Stimulated activated CD4-positive, alpha-beta T cell treated with anti-CD3 and anti-CD28 coated beads, Interleukin-4, amount 100 ng/mL, for 48 hours (primary cell): ENCODE measurements around the gene NPPC.
A peak's percentile ranks its signal among the peaks of the same experiment; 100 is the strongest.
"Not testable (repeated sequence)": the region's sequence is repeated elsewhere in the genome, so short reads cannot be mapped to it uniquely, and the experiment has no call there.

Source experiments
- DNase-seq, 2 donors: peaks; one replicate each; pipeline ENCODE4 v3.0.0-alpha.2; 2020; ENCODE audit warnings: low read depth in 2 of 2

NPPC gene, protein sequence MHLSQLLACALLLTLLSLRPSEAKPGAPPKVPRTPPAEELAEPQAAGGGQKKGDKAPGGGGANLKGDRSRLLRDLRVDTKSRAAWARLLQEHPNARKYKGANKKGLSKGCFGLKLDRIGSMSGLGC

DNA sequence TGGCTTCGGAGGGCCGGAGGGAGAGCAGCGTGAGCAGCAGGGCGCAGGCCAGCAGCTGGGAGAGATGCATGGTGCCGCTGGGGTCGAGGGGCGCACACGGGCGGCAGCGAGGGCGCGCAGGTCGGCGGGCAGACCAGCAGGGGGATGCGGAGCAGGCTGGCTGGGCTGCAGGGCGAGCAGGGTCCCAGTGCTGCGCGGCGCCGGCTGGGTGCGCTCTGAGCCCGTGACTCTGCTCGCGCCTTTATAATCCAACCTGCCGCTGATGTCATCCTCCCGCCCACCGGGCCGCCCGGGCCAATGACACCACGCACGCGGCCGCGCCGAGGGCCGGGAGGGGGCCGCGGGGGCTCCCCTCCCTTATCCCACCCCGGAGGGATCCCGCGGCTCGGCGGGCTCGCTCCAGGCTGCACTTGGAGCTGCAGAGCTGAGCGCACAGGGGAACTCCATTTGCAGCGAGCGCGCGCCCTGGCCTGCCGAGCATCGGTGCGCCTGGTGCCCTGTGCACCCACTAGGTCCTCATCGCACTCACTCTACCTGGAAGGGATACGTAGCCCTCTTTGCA, at the start of gene NPPC:
Gene NPPC (minus strand): TSS at position 217 of the 562 bp plus-strand sequence. CDS start 147 bp downstream, at position 70.
- DNase-seq, result peak; percentile 60 to 73

DNA sequence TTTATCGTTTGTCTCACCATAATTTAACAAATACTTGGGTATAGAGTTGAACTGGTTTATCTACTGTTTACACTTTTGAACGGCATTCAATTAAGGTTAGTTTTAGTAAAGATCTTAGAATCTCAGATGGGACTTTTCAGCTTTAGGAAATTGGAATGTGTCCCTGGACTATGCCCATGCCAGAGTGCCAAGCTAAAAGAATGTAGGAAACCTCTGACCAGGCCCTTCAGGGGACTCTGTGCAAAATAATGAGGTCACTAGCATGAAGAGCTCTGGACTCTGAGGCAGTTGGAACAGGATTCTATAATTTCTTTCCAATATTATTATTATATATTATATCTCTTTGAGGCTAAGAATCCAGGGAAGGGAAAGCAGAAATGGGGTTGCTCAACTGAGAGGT, 48.8 kb upstream of the NPPC start:
- no peak for DNase-seq

DNA sequence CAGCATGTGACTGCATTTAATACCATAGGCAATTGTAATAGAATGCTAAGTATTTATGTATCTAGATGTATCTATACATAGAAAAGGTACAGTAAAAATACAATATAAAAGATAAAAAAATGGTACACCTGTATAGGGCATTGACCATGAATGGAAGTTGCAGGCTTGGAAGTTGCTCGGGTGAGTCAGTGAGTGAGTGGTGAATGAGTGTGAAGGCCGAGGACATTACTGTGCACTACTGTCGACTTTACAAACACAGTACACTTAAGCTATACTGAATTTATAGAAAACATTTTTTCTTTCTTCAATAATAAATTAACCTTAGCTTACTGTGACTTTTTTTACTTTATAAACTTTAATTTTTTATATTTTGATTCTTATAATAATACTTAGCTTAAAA, 44.3 kb upstream of the NPPC start:
- DNase-seq, result no peak

DNA sequence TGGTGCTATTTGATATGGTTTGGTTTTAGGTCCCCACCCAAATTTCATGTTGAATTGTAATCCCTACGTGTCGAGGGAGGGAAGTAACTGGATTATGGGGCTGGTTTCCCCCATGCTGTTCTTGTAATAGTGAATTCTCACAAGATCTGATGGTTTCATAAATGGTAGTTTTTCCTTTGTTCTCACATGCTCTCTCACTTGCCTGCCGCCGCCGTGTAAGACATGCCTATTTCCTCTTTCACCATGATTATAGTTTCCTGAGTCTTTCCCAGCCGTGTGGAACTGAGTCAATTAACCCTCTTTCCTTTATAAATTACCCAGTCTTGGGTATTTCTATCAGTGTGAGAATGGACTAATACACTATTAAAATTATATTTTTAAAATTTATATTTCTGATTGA, 42.6 kb upstream of the NPPC start:
- DNase-seq, result no peak

DNA sequence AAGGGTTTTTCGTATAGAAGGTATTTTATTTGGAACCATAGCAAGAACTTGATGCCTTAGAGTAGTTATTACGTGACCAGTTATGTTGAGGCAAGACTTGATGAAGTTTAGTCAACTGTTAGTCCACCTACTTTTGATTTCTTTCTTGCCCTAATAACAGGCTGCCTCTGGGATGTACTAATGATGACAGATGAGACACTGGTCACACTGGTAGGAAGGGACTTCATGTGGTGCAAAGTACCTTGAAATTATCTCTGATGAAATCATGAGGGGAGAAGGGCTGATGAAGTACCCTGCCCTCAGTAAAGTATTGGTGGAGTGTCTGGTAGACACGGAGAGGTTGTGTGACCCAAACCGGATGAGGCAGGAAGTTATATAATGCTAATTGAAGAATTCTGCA, 40.7 kb upstream of the NPPC start:
- no peak for DNase-seq

DNA sequence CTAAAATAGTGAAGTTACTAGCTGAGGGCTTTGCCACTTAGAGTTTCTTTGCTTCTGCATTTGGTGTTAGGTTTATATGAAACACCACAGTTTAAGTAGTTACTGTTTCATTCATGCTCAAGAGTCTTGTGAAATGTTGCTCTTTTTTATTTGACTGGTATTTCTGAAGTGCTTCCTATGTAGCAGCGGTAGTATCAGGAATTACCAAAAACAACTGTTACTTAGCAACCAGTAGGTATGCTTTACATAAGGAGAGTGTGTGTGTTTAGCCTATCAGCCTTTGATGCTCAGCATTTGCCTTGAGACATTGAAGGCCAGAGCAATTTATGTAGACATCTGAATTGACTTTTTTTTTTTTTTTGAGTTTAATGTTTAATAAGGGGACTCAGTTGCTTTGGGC, 38.9 kb upstream of the NPPC start:
- no peak for DNase-seq

DNA sequence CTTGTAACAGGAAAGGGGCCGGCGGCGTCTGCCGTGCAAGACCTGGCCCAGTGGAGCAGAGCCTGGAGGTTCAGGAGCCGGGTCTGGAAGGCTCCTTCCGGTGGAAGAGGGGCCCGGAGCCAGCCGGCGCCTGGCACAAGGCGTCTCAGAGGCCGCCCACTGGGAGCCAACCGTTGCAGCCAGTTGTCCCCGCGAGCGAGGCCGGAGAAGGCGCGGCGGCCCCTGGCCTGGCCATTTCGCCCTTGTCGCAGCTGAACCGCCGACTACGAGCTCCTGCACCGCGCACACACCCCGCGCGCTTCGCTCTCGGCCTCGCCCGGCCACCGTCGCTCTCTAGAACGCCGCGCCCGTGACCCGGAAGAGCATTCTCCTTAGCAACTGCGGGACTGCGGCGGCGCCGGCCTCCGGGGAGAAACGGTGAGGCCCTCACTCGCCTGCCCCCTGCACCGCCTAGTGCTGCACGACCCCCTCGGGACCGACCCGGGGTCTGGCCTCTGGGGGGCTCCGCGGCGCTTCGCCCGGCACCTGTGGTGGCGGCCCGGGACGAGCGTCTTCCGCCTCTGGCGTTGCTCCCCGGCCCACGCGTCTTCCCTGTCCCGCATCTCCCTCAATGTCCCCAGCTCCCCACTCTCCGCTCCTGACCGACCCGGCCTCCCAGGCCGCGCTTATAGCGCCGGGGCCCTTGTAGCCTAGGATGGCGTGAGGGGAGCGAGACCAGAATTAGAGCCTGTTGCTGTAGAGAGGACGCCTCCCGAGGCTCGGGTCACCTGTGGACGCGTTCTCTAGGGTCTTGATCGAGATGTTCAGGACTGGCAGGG, 35.4 kb upstream of the NPPC start, which contains the start of gene DIS3L2:
Gene DIS3L2 (plus strand): TSS at position 365 of the 818 bp plus-strand sequence. CDS start 53,215 bp downstream, outside the sequence.
- peak; percentile 70 to 72 for DNase-seq

DNA sequence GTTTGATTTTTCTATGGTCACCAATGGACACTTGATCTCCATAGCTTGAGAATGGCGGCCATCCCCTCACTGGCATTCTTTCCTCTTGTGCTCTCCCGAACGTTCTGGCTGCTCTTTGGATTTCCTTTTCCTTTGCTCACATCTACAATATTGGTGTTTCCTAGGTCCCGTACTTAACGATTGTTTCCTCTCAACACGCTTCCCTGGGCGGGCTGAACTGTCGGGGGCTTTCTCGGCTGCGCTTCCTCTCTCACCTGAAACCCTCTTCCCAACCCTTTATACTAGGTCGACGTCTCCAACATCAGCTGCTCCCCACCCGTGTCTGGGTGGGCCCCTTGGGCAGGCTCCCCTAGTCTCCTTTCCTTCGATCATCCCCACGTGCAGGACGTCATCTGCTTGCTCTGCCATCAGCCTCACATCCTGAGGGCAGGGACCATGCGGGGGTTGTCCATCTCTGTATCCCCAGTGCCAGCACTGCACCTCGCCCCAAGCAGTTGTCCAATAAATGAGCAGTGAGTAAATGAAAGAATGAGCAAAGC, 34.7 kb upstream of the NPPC start:
- no peak for DNase-seq

DNA sequence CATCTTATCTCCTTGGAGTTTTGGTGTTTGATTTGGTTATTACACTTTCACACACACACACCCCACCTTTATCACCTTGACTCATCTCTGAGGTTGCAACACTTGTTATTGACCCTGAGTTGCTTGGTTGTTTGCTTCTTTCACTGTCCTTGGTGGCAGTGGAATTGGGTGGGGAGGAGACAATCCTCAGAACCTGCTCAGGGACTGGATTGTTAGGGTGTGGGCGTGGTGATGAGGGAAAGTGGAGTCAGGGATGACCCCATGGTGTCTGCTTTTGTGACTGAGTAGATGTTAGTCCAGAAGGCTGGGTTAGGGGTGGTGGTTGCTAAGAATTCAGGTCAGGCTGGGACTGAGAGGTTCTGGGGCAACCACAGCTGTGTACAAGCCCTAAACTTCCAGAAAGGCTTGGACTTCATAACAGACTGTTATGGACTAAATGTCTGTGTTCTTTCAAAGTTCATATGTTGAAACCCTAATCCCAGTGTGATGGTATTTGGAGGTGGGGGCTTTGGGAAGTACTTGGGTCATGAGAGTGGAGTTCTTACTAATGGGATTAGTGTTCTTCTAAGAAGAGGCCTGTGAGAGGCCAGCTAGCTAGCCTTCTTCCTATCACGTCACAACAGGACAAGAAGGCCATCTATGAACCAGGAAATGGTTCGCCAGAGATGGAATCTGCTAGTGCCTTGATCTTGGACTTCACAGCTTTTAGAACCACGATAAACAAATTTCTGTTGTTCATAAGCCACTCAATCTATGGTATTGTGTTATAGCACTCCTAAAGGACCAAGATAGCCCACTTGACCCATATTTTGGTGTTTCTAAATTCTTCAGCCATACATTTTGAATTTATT, 31.9 kb upstream of the NPPC start:
- no peak for DNase-seq

DNA sequence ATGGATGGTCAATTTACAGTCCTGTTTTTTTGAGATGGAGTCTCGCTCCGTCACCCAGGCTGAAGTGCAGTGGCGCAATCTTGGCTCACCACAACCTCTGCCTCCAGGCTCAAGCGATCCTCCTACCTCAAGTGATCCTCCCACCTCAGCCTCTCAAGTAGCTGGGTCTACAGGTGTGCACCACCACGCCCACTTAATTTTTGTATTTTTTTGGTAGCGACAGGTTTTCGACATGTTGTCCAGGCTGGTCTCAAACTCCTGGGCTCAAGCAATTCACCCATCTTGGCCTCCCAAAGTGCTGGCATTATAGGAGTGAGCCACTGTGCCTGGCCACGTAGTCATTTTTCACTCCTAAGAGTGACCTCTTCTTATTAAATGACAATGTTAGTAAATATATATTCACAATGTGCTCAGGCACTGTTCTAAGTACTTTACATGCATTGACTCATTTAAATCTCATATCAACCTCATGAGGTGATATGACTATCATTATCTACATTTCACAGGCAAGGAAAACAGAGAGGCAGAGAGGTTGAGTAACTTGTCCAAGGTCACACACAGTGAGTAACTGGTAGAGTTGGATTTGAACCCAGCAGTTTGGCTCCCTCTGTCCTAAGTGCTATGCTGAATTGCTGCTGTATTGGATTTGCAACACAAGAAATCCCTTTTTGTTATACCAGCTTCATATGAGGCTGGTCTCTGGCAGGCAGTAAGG, 29.7 kb upstream of the NPPC start:
- DNase-seq, result no peak

DNA sequence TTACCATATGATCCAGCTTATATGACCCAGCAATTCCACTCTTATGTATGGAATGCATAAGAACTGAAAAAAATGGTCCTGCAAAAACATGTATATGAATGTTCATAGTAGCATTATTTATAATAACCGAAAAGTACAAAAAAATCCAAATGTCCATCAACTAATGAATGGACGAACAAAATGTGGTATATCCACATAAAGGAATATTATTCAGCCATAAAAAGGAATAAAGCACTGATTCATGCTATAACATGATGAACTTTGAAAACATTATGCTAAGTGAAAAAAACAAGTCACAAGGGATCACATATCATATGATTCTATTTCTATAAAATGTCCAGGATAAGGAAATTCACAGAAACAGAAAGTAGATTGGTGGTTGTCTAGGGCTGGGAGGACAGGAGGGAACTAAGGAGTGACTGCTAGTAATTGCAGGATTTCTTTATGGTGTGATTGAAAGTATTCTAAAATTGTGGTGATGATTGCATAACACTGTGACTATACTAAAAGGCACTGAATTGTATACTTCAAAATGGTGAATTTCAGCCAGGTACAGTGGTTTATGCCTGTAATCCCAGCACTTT, 25.3 kb upstream of the NPPC start:
- DNase-seq, result no peak

DNA sequence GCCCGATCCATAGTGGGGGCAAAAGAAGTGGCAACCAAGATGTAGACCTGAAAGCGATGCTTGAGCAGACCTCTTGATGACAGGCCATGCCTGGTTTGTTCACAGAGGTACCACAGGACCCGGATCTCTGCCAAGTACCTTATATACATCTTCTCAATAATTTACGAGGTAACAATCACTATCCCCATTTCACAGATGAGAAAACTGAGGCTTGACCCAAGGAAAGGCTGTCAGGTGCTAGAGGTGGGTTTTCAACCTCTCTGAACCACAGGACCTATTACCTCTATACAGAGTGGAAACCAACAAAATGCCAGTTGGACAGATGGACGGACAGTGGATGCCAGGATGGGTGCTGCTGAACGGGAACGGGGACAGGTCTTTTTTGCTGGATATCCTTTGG, 21.5 kb upstream of the NPPC start:
- DNase-seq, result no peak

DNA sequence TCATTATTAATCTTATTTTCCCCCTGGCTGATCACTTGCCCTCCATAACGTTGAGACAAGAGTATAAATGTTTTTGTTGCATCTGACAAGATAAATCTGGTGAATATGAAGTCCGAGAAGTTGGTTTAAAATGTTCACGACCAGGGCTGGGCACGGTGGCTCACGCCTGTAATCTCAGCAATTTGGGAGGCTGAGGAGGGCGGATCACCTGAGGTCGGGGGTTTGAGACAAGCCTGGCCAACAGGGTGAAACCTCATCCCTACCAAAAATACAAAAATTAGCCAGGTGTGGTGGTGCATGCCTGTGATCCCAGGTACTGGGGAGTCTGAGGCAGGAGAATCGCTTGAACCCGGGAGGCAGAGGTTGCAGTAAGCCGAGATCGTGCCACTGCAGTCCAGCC, 20.9 kb upstream of the NPPC start:
- DNase-seq, result not testable (repeated sequence)

DNA sequence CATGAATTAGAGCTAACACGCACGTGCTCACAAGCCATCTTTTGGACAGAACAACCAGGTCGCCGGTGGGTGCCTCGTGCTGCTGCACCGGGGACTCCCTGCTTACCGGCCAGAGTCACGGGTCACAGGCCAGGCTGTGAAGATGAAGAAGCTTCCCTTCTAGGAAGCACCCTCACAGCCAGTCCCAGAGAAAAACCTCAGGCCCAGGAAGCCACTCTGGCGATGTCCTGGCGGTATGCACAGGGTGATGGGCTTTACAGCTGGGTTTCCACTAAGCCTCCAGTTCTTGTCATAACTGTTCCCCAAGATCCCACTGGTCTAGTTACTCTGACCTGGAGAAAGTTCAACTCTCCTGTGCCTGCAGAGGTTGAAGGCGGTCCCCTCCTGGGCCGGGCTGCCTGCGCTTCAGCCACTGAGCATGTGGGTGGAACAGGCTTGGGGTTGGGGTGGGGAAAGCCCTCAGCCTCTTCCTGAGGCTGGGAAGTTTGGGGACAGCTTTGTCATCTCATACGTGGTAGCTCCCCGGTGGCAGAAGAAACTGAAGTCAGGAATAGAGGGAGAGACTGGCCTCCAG, 20.1 kb upstream of the NPPC start:
- DNase-seq, result no peak

DNA sequence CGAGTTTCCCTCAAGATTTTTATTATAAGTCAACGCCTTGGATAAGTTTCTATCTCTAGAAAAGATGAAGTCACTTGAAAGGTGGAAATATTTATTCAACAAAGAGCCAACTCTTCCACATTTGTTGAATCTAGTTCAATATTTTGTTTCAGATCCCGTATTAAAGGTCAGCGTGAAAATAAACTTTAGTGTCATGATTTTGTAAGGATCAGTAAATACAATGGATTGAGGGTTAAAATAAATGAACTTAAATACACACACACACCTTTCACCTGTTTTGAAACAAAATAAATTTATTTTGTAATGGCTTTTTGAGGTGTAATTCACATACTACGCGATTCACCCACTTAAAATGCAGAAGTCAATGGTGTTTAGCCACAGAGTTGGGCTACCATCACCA, 16.0 kb upstream of the NPPC start:
- DNase-seq, result no peak

DNA sequence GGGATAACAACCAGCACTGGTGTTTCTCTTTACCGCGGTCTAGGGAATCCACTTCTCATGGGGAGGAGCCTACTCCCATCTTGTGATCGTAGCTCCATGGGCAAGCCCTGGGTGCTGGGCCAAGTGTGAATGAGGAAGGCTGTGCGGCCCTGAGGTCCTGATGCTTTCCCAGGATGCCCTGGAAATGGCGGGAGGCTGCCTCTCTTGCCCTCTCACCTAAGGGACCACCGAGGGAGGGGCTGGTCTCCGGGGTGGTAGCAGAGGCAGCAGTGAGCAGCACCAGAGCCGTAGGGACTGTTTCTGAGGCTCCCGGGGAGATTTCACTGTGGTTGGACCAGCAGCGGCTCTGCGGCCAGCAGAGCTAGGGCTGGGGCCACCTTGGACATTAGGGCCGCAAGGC, 15.5 kb upstream of the NPPC start:
- DNase-seq, result no peak

DNA sequence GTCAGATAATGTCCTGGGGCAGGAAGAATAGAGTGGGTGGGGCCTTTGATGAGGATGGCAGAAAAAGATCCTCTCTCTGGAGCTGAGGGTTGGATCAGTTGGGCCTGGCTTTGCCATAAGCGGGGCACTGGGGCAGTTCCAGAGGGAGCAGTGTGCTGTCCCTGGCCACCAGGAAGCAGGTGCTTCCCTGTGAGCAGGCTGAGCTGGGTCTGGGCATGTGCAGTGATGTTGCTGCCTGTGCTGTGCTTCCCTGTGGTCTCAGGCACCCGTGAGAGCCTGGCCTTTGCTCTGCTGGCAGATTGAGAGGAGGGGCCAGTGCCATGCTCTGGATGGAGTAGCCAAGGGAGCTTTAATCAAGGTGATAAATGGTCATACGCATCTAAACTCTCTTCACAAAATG, 14.6 kb upstream of the NPPC start:
- DNase-seq, result no peak

DNA sequence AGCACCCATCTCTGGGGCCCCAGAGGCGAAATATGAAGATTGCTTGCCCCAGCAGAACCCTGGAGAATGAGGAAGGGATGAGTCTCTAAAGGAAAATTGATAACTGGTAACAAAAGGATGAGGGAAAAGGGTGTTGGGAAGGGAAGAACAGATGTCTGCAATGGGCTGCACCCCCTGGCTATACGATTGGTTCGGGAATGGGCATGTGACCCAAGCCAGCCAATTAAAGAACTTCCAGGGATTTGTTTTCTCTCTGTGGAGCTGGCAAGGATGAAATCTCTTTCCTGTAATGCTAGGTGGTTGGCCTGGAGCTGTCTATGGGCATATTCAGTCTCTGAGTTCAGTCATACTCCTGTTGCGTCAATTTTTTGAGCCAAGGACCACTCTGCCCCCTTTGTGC, 12.8 kb upstream of the NPPC start:
- no peak for DNase-seq

DNA sequence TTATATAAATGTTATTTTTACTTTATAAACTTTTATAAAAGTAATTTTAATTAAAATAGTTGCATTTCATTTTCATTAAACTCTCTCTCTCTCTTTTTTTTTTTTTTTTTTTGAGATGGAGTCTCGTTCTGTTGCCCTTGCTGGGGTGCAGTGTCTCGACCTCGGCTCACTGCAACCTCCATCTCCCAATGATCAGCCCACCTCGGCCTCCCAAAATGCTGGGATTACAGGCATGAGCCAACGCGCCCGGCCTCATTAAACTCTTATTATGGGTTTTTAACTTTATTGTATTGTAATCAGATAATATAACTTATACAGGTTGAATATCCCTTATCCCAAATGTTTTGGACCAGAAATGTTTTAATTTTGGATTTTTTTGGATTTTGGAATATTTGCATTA, 10.9 kb upstream of the NPPC start:
- DNase-seq, result no peak

DNA sequence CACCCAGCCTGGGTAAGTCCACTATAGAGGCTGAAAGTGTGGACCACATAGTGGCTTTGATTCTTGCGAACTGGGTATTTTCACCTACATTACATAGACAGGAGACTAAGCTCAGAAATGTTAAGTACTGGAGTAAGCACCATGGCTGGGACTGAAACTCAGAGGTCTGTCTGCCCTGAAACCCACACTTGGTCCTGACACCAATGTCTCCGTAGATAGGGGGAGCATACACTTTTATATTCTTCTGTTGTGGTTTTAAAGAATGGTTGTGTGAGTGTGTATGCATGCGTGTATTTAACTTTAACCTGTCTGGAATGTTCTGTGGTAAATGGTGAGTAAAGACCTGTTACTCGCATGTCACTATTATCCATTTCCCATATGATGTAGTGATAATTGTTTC, 10.3 kb upstream of the NPPC start:
- DNase-seq, result no peak

DNA sequence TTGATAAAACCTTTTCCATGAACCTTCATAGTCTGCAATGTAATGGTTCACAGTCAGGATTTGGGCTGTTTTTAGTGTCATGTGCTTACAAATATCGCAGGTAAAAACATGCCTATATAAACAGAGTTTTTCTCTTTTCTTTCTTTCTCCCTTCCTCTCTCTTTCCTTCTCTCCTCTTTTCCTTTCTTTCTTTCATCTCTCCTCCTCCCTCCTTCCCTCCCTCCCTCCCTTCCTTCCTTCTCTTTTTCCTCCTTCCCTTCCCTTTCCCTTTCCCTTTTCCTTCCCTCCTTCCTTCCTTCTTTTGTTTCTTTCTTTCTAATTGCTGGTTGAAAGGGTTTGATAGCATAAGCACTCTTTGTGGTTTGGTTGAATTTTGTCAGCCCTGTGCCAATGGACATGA, 9.6 kb upstream of the NPPC start:
- no peak for DNase-seq
